Superior temporal gyrus (tissue), 1 donor: ENCODE results near the gene SELENOO.
"Not testable (repeated sequence)": the region's sequence is repeated elsewhere in the genome, so short reads cannot be mapped to it uniquely, and the experiment has no call there.

Source experiments
- DNase-seq: peaks from one replicate; pipeline ENCODE4 v3.0.0-alpha.2; 2016; ENCODE audit errors: extremely low spot score

SELENOO gene

DNA sequence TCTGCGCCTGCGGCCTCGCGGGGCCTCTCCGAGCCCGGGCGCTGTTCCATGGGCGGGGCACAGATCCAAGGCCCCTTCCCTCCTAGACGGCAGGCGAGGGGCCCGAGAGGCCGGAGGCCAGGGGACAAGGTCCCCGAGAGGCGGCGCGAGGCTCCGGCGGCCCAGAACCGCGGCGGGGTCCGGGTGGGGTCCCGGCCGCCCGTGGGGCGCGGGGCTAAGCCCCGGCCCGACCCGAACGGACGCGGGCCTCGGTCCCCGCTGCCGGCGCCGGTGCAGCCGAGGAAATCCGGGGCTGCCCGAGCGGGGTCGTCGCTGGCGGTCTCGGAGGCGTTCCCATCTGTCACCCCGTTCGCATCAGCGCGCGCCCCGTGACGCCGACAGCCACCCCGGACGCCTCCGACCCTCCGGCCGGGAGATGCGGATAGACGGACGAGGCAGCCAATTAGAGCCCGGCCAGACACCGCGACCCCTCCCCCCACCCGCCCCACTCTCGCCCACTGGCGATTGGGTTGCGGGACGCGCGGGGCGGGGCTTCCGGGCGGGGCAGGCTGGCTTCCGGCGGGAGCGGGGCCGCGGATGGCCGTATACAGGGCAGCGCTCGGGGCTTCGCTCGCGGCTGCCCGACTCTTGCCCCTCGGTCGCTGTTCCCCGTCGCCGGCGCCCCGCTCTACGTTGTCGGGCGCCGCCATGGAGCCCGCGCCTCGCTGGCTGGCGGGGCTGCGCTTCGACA, at the start of gene SELENOO:
SELENOO (plus strand) TSS at position 551 of the 730 bp plus-strand sequence; CDS start at position 577, 26 bp downstream.
- DNase-seq, result peak; percentile 87

- DNase-seq, result no peak
These were observed 49.0 kb upstream of the SELENOO start for GRCh38 chr22:50151571-50152537.

- no peak for DNase-seq
These were observed 47.6 kb upstream of the SELENOO start for GRCh38 chr22:50153056-50153755.

DNA sequence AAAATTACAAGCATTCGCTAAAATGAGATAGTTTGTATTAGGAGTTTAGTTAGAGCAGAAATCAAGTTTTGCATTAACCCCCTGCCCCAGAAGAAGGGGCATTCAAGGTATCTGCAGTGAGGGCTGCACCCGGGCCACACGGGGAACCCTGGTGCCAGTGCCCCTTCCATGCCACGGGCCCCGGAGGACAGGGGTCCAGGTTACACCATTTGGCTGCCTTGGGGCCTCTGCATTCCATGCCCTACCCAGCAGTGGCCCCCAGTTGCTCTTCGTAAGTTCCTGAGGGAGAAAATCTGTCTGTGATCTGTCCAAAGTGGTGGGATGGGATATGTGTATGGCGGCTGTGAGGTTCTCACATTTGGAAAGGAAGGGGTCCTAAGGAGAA, 47.1 kb upstream of the SELENOO start:
- DNase-seq, result no peak

DNA sequence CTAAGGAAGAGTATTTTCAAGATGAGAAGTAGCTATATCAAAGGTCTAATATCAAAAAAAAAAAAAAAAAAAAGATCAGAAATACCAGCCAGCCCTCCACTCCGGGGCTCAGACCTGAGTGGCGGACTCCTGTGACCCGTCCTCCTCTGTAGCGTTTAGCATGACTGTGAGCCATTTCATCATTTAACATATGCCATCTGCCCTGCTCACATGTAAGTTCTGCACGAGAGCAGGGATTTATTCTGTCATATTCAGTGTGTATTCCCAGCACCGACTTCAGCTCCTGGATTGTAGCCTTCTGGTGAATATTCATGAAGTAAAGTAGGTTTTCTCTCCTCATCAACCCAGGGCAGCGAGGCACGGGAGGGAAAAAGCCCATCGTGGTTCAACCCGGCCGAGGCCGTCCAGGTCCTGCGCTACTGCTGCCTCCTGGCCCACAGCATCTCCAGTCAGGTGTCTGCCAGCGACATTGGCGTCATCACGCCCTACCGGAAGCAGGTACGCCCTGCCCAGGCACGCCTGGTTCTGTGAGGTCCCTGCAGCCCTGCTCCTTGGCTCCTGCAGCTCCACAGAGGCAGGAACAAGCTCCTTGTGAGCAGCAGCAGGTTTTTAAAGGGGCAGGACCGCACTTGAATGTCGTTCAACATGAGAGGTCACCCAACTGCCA, 43.0 kb upstream of the SELENOO start:
- DNase-seq, result no peak

- DNase-seq, result no peak
These were observed 39.9 kb upstream of the SELENOO start for GRCh38 chr22:50160947-50161346.

GRCh38 chr22:50161508-50162390, 39.1 kb upstream of the SELENOO start:
- DNase-seq, result no peak

DNA sequence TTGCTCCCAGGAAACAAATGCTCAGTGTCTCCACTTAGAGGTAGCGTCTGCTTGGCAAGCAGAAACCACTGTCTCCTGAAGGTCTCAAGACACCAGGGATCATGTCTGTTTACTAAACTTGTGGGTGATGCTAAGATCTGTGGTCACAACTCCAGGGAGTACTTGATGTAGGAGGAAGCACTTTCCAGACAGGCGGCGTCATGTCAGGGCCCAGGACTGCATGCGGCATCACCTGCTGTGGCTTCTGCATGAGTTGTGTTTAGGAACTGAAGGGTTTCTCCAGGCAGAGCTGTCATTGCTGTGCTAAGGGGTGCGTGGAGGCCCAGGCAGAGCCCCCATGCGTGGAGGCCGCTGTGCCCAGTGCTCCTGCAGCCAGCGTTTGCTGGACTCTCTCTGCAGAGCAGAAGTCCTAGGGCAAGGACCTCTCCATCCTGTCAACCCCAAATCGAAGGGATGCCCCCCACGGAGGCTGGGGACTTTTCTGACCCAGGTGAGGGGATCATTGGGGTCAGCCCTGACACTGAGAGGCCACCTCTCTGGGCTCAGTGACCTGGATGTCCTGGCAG, 38.3 kb upstream of the SELENOO start:
- no peak for DNase-seq

DNA sequence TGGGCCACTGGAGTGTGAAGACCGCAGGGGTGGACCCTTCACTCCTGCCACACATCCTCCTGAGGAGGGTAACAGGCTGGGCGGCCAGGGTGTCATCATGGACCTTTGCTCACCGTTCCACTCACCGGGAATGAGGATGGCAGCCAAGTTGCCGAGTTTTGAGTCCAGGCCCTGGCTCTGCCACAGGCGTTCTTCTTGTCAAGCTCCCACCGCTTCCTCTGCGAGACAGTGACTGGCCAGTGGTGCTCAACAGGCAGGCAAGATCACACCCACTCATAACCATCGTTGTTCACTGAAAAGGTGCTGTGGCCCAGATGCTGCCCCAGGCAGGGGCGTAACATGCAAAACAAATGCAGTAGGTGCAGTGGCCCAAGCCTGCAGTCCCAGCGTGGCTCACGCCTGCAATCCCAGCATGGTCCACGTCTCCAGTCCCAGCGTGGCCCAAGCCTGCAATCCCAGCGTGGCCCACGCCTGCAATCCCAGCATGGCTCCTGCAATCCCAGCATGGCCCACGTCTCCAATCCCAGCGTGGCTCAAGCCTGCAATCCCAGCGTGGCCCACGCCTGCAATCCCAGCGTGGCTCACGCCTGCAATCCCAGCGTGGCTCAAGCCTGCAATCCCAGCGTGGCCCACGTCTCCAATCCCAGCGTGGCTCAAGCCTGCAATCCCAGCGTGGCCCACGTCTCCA, 35.2 kb upstream of the SELENOO start:
- no peak for DNase-seq

DNA sequence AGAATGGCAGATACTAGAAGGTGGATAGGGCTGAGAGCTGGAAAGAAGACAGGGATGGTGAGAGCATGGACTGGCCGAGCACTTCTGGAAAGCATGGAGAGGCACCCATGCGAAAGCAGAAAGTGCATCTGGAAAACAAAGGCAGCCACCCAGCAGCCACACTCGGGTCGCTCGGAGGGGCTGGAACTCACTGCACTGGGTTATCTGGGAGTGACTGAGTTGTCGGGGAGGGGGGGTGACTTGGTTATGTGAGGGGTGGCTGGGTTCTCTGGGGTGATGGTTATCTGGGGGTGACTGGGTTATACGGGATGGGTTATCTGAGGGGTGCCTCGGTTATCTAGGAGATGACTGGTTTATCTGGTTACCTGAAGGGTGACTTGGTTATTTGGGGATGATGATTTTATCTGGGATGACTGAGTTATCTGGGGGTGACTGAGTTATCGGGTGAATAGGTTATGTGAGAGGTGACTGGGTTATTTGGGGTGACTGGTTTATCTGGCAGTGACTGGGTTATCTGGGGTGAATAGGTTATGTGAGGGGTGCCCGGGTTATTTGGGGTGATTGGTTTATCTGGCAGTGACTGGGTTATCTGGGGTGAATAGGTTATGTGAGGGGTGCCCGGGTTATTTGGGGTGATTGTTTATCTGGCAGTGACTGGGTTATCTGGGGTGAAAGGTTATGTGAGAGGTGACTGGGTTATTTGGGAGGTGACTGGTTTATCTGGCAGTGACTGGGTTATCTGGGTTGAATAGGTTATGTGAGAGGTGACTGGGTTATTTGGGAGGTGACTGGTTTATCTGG, 32.9 kb upstream of the SELENOO start:
- DNase-seq, result no peak

- not testable (repeated sequence) for DNase-seq
These were observed 32.2 kb upstream of the SELENOO start for GRCh38 chr22:50168490-50169180.

DNA sequence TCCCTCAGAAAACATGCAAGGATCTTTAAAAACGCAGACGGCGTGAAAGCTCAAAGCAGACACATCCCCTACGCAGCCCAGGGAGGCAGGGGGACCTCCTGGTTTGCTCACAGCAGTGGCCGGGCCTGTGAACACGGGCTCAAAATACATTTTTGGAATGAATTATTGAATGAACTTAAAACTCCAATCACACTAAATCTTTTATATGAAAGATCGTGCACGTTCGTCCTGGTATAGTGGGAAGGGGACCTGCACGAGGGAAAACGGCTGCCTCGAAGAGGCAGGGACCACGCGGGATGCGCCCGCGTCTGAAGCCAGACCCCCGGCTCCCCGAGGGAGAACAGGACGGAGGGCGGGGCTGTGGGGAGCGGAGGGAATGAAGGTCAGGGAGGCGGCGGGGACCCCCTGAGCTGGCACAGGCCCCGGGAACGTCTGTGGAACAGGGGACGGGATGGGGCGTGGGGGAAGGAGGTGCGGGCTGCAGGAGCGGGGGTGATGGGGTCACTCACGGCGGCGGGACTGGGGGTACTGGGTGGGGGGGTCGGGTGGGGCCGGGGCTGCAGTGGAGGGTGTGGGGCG, 31.5 kb upstream of the SELENOO start:
- DNase-seq, result no peak

DNA sequence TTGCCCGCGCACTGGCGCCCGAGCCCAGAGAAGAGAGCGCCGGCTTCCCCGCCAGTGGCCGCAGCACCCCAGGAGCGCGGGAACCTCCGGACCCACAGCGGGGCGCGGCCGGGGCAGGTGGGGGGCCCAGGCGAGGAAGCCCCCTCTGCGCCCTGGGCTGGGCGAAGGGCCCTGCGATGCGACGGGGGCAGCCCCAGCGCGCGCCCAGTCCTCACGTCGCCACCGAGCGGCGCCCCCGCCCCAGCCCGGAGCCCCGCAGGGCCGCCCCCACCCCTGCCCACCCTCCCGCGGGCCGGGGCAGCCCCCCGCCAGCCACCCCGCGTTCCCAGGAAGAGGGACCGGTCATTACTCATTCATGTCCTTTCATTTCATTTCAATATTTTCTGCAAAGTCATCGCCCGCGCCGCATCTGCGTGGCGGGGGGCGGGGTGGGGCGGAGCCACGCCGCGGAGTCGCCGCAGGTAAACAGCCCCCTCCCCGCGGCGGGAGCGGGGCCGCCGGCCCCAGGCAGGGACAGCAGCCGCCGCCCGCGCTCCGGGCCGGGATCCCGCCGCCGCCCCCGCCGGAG, 31.0 kb upstream of the SELENOO start:
- DNase-seq, result no peak

GRCh38 chr22:50170453-50171318, 30.1 kb upstream of the SELENOO start, which contains the start of gene PANX2:
Gene PANX2 (plus strand): TSS chr22:50170731. CDS start chr22:50170731, 0 bp downstream.
- DNase-seq, result no peak

- no peak for DNase-seq
These were observed 29.4 kb upstream of the SELENOO start for GRCh38 chr22:50171319-50171964.

DNA sequence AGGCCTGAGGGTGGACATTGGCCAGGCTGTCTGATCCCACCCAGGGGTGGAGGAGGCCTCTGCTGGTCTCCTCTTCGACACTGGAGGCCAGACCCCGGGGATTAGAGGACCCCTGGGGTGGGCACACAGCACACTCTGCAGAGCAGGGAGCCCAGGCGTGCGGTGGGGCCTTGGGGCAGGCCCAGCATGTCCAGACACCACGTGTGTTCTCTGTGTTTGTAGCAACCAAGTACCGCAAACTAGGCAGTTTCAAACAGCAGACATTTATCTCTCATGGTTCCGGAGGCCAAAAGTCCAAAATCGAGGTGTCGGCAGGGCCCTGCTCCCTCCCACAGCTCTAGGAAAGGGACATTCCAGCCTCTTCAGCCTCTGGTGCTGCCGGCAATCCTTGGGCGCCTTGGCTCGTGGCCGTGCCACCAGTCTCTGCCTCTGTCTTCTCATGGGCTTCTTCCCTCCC, 28.8 kb upstream of the SELENOO start:
- no peak for DNase-seq
